Gastroesophageal sphincter (tissue), 3 donors: Measurements from ENCODE around the gene ZNF585A.

Source experiments
- CTCF ChIP-seq, 4 experiments: fragments of 200-600 bp in 2 of 4; fragments of 450-650 bp in 2 of 4; sonication (generic) in 1 of 4; IDR thresholded peaks; one replicate each; pipeline ENCODE4 v1.5.1; 2017 to 2019; ENCODE audit warnings: antibody characterized with exemption in 4 of 4, mild to moderate bottlenecking in 2 of 4, moderate library complexity in 2 of 4
- POLR2A ChIP-seq, 2 donors: fragments of 450-650 bp; IDR thresholded peaks; one replicate each; pipeline ENCODE4 v1.6.1; 2017; ENCODE audit warnings: antibody characterized with exemption in 2 of 2, mild to moderate bottlenecking in 2 of 2, moderate library complexity in 1 of 2

- no peak for TF ChIP-seq CTCF (IDR thresholded peaks at IDR 0.05)
- TF ChIP-seq POLR2A (IDR thresholded peaks at IDR 0.05): no peak
These were observed 44.9 kb upstream of the ZNF585A start for GRCh38 chr19:37217480-37217774.
